Measurements from ENCODE around the gene CEP152.
A peak's percentile ranks its signal among the peaks of the same experiment; 100 is the strongest.
"Not testable (repeated sequence)": the region's sequence is repeated elsewhere in the genome, so short reads cannot be mapped to it uniquely, and the experiment has no call there.

CEP152 gene

GRCh38 chr15:48803877-48804276, 7.0 kb downstream of the CEP152 start:
- DNase-seq: no peak

GRCh38 chr15:48802867-48803266, 8.0 kb downstream of the CEP152 start:
- peak; percentile 24 for DNase-seq

- DNase-seq: no peak
Observed at GRCh38 chr15:48802257-48802656, 8.6 kb downstream of the CEP152 start.

- no peak for DNase-seq
Observed at GRCh38 chr15:48800811-48801455, 9.9 kb downstream of the CEP152 start.

DNA sequence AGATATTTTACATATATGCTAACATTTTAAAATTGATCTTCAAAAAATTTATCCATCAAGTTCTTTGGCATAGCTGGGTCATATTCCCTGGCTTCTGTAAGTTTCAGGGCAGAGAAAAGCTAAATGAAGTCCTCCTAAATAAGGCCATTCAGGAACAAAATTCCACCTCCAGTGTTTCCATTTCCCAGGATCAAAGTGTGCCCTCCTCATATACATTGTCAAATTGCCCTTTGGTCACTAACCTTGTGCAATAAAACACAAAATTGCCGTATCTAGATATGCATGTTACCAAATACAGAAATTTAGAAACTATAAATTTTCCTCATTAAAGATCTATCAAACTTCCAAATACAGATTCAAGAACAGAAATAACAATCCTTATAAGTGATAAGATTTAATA, 10.6 kb downstream of the CEP152 start:
- no peak for DNase-seq

GRCh38 chr15:48798319-48798718, 12.6 kb downstream of the CEP152 start:
- DNase-seq: no peak

- no peak for DNase-seq
Observed at GRCh38 chr15:48796930-48797329, 13.9 kb downstream of the CEP152 start.

GRCh38 chr15:48796521-48796920, 14.3 kb downstream of the CEP152 start:
- DNase-seq: no peak

DNA sequence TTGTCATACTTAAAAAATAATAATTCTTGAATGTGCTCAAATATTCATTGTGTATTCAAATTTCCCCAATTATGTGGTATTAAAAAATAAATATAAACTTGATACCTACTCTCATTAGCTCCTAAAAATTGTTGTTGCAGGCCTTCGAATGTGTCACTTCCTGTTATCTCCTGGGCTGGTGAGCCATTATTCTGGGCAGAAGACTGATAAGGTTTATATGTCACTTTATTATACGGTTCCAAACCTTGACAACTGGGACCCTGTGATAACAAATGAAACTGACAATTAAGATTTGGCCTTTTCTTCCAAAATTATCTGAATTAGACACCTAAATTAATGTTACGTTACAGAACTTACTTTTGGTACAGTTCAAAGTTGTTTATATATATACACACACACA, 15.0 kb downstream of the CEP152 start:
- DNase-seq: no peak

DNA sequence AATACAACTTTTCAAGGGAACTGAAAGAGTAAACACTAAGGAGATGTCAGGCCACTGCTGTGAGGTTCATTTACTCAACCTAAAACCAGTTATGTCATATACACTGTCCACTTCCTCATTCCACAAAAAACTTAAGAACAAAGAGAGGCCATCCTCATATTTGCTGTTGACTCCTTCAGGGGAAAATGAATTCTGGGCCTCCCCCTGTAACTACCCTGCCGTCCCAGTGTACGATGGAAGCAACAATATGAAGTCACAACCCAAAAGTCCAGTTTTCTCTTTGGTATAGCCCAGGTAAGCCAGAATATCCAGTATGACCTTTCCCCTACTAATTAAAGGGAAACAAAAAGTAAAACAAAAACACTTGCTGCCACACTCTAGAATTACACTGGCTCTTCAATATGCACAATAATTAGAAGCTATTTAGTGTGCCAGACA, 16.2 kb downstream of the CEP152 start:
- DNase-seq: no peak

- DNase-seq: no peak
Observed at GRCh38 chr15:48792408-48792807, 18.5 kb downstream of the CEP152 start.

DNA sequence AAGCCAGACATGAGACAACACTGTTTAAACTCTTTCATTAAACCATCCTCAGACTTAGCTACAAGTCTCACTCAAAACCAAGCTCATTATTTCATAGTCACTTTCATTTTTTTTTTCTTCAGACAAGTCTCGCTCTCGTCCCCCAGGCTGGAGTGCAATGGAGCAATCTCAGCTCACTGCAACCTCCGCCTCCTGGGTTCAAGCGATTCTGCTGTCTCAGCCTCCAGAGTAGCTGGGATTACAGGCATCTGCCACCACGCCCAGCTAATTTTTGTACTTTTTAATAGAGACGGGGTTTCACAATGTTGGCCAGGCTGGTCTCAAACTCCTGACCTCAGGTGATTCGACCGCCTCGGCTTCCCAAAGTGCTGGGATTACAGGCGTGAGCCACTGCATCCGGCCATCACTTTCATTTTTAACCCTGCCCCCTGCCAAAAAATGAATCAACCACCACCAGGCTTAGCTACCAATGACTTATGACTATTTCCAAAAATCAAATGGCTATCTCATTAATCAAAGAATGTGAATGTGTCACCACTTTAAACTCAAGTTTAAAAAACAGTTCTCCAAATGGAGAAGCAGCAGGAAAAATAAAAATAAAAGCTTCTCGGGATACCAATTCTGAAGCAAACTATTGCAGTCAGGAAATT, 20.3 kb downstream of the CEP152 start:
- not testable (repeated sequence) for DNase-seq

DNA sequence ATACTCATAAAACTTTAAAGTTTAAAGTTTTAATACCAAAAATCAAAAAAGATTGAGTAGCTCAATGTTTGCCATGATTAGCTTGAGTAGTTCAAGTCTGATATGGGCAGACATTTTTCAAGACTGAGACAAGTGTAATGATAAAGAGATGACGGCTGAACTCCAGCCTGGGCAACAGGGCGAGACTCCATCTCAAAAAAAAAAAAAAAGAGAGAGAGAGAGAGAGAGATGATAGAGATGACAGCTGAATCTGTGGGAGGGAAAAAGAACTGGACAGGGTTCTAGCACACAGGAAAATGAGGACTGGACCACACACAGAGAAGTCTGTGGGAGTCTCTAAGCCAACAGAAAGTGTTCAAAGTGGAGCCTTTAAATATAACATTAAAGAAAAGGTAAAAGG, 25.2 kb downstream of the CEP152 start:
- DNase-seq: no peak

- no peak for DNase-seq
Observed at GRCh38 chr15:48785195-48785594, 25.7 kb downstream of the CEP152 start.

- DNase-seq: no peak
Observed at GRCh38 chr15:48784756-48785155, 26.1 kb downstream of the CEP152 start.

DNA sequence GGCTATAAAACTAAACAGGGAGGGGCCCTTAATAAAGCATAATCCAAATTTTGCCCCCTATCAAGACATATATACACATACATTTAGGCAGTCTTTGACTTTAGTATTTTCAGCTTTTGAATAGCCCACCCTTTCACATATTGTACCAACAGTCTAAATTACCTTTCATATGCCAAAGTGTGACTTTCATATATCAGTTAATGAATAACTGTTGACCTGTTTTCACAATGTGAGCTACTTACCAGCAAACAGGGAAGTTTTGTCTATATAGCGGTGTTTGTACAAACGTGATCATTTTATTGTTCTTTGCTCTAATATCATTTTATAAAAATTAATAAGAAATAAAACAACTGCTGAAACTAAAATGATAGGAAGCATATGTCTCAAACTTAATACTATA, 28.0 kb downstream of the CEP152 start:
- DNase-seq: no peak

DNA sequence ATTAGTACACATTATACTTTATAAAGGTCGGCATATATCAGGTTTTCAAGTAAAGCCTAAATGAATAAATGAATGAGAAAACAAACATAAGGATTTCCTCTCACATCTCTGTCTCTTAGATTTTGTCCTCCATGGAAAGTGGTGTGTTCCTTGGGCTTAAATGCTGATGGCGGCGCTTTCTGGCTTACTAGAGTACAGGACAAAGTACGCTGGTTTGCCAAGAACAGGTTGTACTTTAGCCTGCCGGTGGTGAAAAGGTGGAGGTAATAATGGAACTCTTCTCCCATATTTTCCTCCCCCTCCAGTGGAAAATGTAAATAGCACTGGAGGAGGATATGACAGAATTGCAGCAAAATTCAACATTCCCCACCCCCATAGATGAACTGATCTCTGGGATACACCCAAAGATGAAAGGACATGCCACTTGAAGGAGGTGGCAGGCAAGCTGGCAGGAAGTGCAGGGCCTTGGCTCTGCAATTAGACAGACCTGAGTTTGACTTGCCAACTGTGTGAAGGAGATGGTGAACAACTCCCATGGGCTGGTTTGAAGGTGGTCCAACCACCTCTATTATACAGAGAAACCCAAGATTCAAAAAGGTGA, 29.3 kb downstream of the CEP152 start:
- no peak for DNase-seq

DNA sequence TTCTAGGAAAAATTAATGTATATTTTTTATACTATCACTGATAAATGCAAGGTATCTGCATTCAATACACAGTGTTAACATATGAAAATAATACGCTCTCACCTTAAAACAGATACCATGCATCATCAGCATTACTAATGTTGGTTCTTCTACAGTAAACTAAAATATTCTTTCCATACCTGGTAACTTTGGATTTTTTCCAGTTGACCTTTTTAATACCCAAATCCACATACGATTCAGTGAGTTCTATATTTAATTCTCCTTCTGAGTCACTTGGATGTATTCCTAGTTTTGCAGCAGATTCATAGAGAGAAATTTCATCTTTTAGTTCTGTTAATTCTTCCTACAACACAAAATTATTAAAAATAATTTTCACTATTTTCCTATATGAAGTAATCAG, 29.9 kb downstream of the CEP152 start:
- DNase-seq: no peak

DNA sequence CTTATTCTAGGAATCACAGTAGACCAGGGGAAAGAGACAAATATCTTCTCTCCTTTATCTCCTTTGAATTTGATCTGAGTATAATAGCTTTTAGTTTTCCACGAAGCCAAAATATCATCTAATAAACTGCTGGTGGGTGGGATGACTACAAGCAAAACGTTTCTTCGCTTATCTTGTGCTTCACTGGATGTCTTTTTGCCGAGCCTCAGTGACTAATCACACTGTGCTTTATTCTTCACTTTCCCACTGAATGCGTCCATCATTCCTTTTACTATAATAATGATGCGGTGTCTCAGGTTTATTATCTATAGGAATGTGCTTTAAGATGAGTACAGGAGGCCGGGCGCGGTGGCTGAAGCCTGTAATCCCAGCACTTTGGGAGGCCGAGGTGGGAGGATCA, 32.5 kb downstream of the CEP152 start:
- DNase-seq: no peak

GRCh38 chr15:48777645-48778330, 33.1 kb downstream of the CEP152 start:
- DNase-seq: no peak

DNA sequence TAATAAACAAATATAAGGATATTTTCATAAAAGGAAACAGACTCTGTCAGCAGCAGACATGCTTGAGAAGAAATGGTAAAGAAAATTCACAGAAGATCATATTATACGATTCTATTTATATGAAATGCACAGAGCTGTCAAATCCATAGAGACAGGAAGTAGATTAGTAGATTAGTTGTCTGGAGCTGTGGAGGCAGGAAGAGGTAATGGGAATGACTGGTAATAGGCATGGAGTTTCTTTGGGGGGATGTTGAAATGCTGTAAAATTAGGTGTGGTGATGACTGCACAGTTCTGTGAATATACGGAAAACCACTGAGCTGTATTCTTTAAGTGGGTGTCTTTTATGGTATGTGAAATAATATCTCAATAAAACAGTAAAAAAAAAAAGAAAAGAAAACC, 35.3 kb downstream of the CEP152 start:
- no peak for DNase-seq

GRCh38 chr15:48774484-48774883, 36.4 kb downstream of the CEP152 start:
- DNase-seq: peak; percentile 41

GRCh38 chr15:48766196-48766595, 44.7 kb downstream of the CEP152 start:
- no peak for DNase-seq

DNA sequence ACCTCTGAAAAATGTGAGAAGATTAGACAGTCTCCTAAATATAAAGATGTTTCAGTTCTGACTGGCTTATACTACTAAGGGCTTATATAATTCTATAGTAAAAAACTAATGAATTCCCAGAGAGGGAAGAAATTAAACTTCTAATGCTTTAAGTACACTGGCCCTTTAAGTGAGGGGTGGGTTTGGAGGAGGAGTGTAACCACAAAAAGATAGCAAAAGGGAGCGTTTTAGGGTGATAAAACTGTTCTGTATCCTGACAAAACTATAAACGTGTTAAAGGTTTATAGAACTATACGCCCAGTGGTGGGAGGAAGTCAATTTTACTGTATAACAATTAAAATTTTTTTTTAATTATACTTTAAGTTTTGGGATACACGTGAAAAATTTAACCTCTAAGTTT, 45.8 kb downstream of the CEP152 start:
- DNase-seq: no peak

Data from activated CD4-positive, alpha-beta T cell treated with anti-CD3 and anti-CD28 coated beads, Interleukin-2, amount 50 U/mL, for 16 hours (primary cell).